GM10847 (cell line): ENCODE data around the gene BACE1.

Experiments used
- POLR2A ChIP-seq: IDR thresholded peaks from 2 replicates; pipeline ENCODE4 v1.6.1; 2011; ENCODE audit not compliant: insufficient read length; ENCODE audit errors: extremely low read depth

The BACE1 gene

DNA sequence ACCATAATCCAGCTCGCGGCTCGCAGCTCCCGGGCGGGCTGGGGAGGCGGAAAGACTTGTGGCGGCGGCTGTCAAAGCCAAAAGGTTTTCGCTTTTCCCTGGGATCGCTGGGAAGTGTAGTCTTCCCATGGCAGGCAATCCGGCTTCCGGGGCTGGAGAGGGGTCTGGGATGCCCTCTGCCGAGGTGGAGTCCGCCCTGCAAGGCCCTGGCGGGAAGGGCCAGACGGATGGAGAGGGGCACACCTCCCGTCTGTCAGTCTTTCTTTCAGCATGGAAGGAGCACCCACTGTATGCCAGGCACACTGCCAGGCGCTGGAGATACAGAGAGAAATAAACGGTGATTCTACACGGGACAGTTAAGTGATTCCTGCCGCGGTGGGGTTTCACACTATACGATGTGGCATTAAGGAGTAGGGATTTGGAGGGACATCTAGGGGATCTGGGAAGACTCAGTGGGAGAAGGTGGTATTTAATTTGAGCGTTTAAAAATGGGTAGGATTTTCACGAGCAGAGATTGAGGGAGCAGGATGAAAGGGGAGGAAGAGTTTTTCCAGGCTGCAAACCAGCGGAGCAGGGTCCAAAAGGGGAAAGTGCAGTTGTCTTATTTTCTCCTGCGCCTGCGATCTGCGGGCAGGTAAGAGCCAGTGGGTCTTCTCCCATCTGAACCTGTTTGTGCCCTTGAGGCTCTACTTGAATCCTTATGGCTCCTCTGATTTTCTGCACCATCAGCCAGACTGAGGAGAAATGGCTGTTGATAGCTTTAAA is at the start of gene BACE1:
Gene BACE1 (minus strand): TSS at position 60 of the 765 bp plus-strand sequence. CDS start 461 bp downstream, outside the sequence.
- no peak for TF ChIP-seq POLR2A

GRCh38 chr11:117361432-117361831 is 45.4 kb upstream of the BACE1 start:
- no peak for TF ChIP-seq POLR2A

- TF ChIP-seq POLR2A = no peak
Measured at GRCh38 chr11:117356126-117356890, 40.3 kb upstream of the BACE1 start.

GRCh38 chr11:117354550-117354949 is 38.5 kb upstream of the BACE1 start:
- TF ChIP-seq POLR2A = no peak

- no peak for TF ChIP-seq POLR2A
Measured at GRCh38 chr11:117345039-117345438, 29.0 kb upstream of the BACE1 start.

- TF ChIP-seq POLR2A = no peak
Measured at GRCh38 chr11:117337076-117337475, 21.0 kb upstream of the BACE1 start.

GRCh38 chr11:117335399-117335798 is 19.3 kb upstream of the BACE1 start:
- no peak for TF ChIP-seq POLR2A

GRCh38 chr11:117334896-117335295 is 18.8 kb upstream of the BACE1 start:
- TF ChIP-seq POLR2A = no peak

DNA sequence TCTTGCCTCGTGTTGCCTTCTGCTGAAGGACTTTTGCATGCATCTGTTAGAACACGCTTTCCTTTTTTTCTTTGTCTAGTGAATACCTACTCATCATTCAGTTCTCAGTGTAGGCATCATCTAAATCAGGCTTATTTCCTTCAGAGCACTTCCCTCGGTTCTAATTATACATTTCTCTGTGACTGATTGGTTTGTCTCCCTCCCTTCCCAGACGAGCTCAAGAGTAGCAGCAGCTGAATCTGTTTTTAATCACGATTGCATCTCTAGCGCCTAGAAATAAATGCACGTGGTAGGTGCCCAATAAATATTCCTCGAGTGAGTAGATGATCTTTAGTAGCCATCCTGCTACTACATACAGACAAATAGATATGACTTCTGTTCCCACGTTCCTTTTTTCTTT is 17.9 kb upstream of the BACE1 start:
- no peak for TF ChIP-seq POLR2A

DNA sequence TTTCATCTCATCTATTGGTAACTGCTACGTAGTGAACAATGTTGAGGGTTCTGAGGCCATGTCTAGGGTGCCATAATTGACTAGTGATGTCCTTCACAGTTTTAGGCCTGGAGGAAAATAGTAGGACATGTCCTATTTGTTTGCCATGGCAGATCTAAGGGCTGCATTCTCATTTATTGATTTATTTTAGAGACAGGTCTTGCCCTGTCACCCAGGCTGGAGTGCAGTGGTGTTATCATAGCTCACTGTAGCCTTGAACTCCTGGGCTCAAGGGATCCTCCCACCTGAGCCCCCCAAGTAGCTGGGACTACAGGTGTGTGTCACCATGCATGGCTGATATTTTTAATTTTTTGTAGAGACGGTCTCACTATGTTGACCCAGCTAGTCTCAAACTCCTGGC is 16.8 kb upstream of the BACE1 start:
- TF ChIP-seq POLR2A = no peak

DNA sequence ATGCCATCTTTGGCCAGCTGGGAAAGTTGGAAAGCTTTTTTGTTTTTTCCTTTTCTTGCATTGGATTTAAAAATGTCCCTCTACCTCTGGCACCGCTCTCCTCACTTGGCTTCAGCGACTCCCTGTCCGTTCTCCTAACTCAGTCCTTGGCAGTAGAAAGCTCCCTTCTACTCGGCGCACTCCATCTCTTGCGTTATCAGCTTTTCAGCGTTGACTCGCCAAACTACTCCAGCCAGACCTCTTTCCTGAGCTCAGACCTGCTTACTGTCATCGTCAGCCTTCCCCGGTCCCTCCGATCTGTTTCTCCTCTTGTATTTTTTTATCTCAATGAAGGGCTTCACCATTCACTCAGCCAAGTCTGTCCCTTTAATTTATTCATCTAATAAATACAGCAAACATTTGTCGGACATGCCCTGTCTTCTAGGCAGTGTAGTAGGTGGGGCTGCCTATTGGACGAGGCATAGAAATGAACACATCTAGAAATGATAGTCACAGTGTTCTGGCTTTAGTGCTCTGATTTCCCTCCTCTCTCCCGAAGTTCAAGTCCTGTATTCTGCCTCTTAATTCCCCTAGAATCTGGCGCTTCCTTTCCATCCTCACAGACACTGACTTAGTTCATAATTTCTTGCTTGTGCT is 12.4 kb upstream of the BACE1 start:
- TF ChIP-seq POLR2A = no peak

DNA sequence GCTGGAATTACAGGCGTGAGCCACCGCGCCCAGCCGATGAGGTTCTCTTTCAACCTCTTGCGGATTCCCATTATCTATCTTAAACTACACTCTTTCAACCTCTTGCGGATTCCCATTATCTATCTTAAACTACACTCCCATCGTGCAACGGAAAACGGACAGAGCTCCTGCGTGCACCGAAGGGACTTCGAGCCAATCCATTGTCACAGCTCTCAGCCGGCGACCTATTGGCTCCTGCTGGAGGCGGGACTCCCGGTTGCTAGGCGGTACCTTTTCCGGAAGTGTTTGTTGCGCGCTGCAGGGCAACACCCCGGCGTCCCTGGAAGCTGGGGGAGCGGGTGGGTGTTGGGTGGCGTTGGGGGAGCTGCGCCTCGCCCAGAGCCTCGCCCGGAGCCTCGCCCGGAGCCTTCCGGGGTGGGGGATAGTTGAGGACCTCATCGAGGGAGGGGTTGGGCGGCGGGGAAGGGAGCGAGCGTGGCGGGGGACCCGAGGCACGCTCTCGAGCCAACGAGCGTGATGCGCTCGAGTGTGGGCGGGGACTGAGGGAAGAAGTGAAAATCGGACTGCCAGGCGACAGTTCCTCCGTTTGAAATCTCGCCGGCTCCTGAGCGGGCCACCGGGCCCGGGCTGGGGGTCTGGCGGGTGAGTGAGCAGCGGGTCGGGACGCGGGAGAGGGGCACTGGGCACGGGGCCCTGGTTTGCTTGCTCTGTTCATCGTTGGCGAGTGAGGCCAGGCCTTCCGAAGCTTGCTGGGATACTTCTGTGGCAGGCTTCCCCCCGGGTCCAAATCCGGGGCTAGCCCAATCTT is 11.7 kb upstream of the BACE1 start, which contains the start of gene CEP164:
Gene CEP164 (plus strand): TSS at position 288 of the 808 bp plus-strand sequence. CDS start 10,733 bp downstream, outside the sequence.
- peak; percentile 66 for TF ChIP-seq POLR2A

DNA sequence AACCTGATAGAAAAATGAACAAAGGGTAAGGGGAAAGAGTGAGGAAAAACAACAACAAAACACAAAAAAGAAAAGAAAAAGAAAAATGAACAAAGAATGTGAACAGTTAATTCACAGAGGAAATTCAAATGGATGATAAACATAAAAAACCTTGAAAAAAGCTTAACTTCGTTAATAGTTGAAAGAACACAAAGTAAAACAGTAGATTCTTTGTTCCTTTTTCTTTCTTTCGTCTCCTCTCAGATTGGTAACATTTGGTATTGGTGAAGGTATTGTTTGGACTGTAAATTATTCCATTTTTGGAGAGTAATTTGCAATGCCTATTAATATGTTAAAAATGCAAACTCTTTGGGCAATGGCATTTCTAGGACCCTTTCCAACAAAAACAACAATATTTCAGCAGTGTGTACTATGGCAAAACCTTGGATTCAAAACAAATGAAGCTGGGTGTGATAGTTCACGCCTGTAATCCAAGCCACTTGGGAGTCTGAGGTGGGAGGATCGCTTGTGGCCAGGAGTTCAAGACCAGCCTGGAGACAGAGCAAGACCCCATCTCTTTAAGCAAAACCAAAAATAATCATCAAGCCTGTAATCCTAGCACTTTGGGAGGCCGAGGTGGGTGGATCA is 3.3 kb upstream of the BACE1 start:
- no peak for TF ChIP-seq POLR2A

- TF ChIP-seq POLR2A = no peak
Measured at GRCh38 chr11:117318738-117319137, 2.7 kb upstream of the BACE1 start.
